Panc1 (cell line): ENCODE measurements around the gene SLC10A7.

Experiments used
- CTCF ChIP-seq: fragments of 450-650 bp; IDR thresholded peaks from 2 replicates; pipeline ENCODE4 v1.5.1; 2017; ENCODE audit warnings: mild to moderate bottlenecking
- POLR2AphosphoS5 ChIP-seq: IDR thresholded peaks from 2 replicates; pipeline ENCODE4 v1.6.1; 2012; ENCODE audit warnings: mild to moderate bottlenecking, low read depth, low read length, moderate library complexity
- REST ChIP-seq, 2 experiments: IDR thresholded peaks; 2 replicates each; pipeline ENCODE4 v1.6.1; 2011 to 2012; ENCODE audit warnings: low read depth in 2 of 2, control low read depth in 1 of 2, low read length in 1 of 2, mild to moderate bottlenecking in 1 of 2, moderate library complexity in 1 of 2; ENCODE audit not compliant: insufficient read depth in 1 of 2
- SIN3A ChIP-seq: IDR thresholded peaks from 2 replicates; pipeline ENCODE4 v1.6.1; 2012; ENCODE audit warnings: low read depth, mild to moderate bottlenecking, low read length, moderate library complexity, borderline replicate concordance; ENCODE audit not compliant: insufficient read depth
- TCF7L2 ChIP-seq: IDR thresholded peaks from 2 replicates; pipeline ENCODE4 v1.6.1; 2011; ENCODE audit warnings: mild to moderate bottlenecking, low read depth, low read length, inconsistent platforms

DNA sequence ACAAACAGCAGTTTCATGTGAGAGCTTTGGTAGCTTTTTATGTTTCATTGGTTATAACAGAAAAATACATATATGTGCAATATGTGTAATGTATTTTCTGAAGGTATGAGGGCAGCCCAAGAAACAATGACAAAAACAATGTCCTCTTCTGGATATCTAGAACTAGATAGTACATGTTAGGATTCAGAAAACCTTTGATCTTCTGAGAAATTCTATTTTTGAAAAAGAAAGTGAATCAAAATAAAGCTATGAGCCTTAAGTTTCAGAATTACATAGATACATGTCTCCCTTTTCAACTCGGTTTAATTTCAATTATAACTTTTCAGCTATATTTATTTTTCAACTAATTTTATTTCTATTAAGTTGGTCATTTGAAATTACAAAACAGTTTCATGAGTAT lies 175.5 kb downstream of the SLC10A7 start:
- TF ChIP-seq CTCF (no peak), REST (IDR thresholded peaks at IDR 0.05; ENCODE audit: insufficient read depth in 1 of 2, low read depth in 2 of 2, low read length in 1 of 2) (no peak), POLR2AphosphoS5 (no peak), SIN3A (no peak), TCF7L2 (no peak)
